Germinal center (tissue), 1 donor: ENCODE measurements around the gene RXRG.

Experiments used
- DNase-seq: peaks from one replicate; pipeline ENCODE4 v3.0.0; 2012; ENCODE audit warnings: mixed read lengths, low spot score

The RXRG gene

GRCh38 chr1:165369255-165369848, 75.6 kb downstream of the RXRG start:
- DNase-seq = peak; percentile 51

DNA sequence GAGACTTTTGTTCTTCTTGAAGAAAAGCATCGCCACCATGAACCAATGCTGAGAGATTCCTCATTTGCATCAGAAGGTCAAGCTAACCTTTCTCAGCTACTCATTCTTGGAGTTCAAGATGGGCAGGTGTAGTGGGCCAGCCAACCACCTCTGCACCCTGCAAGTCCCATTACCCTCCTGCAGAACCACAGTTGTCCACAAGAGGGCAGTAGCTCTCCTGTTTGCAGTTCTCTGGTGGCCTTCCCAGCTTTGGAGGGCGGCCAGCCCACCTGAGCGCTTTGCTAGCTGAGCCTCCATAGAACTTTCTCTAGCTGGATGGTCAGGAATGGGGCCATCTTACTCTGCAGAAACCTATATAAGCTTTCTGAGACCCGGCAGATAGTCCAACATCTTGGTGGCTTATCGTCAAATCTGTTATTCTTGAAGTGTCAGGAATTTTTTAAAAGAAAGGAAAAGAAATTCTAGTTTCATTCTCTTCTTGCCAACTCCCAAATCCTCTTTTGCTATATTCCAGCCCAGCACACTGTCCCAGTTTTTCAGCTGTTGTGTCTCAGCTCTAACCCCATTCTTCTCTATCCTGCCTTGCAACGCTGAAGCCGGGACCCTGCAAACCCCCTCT, 77.4 kb downstream of the RXRG start:
- peak; percentile 73 for DNase-seq

DNA sequence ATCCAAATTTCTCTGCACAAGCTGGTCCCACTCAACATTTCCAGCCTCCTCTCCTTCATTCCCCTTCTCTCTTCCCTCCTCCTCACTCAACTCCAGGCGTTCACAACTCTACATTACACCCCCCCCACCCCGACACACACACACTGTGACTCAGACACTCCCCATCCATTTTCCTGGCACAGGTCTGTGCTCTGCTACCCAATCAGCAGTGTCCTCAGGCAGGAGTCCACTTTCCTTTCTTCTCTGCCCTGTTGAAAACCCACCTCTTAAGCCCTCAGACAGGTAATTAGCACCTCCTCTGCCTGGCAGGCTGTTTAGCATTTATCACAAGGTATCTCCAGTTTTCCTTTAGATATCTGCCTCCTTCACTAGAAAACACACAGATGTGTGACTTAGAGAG, 79.6 kb downstream of the RXRG start:
- no peak for DNase-seq

DNA sequence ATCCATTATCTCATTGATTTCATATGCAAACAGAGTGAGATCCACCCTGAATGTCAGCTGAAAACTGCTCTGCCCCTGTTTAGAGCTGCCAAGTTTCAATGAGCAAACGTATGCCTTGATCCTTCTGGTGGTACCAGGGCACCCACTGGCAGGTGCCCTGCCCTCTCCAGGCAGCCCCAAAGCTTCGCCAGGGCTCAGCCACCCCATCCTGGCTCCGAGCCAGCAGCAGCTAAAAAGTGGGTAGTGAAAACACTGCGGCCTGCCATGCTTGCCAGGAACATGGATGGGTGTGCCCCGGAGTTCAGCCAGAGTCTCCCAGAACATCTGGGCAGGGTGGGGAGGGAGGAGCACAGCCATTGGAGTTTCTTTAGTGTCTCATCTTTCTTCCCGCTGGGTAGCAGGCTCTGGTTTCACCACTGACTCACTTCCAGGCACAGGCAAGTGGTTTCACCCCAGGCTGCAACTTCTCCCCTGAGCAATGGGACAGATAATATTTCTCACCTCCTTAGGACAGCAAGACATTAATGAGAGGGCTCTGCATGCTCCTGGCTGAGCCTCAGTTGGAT, 80.3 kb downstream of the RXRG start:
- DNase-seq = no peak

DNA sequence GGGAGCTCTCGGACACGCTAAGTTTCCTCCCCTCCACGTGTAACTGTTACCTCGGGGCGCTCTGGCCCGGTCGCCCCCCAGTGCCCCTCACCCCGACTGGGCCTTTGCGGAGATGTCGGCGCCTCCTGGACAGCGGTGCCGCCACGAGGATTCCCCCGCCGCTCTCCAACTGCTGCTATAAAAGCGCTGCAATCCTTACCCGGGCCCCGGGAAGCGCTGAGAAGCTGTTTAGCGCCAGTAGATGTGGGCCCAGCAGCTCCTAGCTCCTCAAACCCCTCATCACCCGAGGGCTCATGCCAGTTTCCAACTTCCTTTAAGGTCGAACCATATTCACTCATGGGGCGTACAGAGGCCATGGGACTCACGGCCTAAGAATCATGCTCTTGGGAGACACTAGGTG, 88.0 kb downstream of the RXRG start:
- DNase-seq = no peak

DNA sequence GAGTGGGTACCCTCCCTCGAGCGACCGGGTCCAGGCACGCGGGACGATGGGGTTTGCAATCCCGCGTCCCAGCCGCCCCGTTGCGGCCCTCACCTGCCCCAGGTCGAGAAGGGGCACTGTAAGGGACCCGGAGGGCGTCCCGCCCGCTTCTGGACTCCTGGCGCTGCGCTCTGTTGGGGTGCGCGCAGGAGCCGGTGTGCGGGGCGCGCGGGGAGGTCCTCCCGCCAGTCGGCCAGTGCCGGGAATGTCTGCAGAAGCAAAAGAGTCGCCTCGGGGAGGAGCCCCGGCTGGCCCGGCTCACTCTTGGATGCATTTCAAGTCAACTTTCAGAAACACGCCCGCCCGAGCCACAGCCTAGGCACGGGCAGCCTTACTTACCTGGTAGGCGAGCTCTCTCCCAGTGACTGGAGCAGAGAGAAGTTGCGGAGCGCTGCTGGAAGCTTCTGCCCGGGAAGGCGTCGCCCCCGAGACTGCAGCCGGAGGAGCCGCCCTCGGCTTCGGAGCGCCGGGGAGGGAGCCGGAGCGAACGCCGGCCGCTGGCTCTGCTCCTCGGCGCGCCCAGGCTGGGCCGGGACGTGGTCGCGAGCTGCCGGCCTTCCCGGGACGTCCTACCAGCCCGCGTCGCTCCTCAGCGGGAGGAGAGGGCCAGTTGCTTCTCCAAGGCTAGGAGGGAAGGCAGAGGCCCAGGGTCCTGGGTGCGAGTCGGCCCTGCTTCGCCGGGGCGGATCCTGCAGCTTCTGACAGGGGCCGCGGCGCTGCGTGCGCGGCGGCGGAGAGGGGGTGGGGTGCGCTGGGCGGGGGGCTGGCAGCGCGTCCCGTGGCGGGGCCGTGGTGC, 88.7 kb downstream of the RXRG start, which contains the start of gene LMX1A:
Gene LMX1A, minus strand, starts transcription at position 739 of the 835 bp plus-strand sequence. CDS start 1,156 bp downstream, outside the sequence.
- no peak for DNase-seq

- DNase-seq = no peak
Observed at GRCh38 chr1:165355139-165355976, 89.6 kb downstream of the RXRG start.

DNA sequence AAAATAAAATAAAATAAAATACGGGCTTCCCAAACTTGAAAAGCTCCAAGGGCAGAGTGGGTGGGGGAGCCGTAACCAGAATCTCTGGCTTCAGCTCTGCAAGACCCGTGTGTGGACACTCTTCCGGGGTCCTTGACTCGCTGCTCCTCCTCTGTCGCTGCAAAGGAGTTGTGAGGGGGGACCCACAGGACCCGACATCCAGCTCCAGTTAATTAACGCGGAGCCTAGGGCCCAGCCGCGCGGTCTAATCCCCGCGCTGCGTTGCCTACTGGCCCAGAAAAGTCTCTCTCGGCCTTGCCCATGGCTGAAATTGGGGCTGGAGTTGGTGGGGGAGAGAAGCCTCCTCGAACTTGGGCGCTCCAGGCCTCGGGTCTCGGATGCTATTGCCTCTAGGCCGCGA, 90.2 kb downstream of the RXRG start:
- DNase-seq = no peak

DNA sequence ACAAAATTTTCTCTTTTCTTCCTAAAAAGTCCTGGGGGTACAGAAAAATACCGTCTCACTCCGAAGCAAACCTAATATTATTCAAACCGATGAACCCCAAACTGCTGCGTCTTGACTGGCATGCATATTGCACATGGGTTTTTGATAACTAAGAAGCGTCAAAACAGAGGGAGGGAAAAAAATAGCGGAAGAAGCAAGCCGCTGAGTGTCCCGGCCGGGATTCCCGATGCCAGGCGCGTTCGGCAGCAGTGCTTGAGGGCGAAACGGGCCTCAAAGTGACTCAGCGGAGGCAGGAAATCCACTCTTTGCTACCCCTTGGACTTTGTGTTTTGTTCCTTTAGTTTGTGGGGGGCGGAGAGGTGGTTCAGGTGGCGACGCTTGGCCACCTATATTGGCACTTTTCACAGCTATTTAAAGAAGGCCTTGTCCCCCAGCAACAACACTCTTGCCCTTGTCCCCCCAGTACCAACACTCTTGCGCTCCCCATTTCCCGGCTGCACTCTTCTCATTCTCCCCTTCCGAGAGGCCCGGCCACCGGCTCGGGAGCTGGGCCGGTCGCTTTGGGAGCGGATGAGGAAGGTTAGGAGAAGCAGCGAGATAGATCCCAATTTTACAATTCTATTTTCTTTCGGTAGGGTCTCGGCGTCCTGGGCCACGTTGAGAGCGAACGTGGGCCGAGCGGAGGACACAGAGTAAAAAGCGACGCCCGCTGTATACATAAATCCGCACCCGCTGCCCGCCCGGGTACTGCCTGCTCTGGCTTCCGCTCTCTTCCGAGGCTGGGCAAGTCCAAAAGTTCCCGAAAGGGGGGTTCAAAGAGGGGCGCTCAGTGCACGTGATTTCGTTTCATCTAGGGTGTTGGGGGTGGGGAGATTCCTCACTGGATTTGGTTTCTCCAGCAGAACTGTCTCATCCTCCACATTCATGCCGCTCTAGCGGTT, 90.9 kb downstream of the RXRG start:
- DNase-seq = no peak

DNA sequence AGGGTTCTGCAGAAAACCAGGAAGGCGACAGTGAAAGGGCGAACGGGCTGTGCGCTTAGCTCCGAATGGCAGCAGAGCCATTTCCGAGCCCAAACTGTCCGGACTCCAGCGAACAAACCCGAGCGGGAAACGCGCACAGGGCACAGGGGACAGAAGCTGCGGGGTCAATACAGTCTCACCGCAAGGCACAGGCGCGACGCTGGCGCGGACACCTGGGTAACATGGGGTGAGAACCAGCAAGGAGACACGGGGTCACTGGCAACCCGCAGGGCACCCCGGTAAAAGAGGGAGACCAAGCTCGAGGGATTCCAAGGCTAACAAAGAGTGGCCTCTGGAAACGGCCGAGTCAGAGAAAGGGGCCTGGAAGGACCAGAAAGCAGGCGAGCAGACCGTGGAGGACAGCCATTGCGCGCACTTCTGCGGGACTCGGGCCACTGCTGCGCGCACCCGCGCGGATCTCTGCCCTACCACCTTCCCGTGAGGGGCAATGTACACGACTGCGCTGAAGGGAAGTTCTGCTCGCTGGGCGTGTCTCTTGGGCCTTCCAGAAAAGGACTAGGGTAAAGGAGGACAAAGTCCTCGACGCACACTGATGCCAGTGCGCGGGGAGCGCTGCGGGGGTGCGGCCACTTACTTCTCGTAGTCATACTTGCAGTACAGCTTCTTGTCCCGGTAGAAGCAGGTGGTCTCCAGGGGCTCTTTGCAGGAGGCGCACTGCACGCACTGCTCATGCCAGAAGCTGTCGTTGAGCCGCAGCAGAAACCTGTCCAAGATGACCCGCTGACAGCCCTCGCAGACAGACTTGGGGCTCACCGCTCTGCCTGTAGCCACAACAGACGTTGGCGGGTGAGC, 92.3 kb downstream of the RXRG start:
- no peak for DNase-seq

DNA sequence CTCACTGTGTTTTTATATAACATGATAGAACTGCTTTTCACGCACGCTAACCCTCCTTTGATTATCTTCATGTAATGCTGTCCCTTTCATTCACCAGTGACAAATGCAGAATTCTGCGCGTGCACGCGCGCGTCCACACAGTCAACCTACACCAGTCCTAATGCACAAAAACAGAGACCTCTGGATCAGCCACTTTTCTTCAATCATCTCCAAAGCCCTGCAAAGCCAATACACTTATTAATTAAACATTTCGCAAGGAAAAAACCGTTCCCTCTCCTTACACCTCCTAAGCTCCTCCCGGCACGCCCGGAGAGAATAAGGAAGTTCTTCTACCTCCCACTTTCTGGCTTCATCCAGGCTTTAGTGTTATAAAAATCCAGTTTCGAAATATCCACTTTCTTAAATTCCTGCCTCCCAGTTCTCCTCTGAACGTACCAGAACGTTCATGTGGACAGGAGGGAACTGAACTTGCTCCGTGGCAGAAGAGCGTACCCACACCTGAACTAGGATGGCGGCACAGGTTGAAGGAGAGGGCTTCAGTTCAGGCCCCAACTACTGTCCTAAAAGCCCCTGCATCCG, 93.0 kb downstream of the RXRG start:
- DNase-seq = no peak
